ENCODE data around the gene TGFBR1.
A peak's percentile ranks its signal among the peaks of the same experiment; 100 is the strongest.

TGFBR1 gene

DNA sequence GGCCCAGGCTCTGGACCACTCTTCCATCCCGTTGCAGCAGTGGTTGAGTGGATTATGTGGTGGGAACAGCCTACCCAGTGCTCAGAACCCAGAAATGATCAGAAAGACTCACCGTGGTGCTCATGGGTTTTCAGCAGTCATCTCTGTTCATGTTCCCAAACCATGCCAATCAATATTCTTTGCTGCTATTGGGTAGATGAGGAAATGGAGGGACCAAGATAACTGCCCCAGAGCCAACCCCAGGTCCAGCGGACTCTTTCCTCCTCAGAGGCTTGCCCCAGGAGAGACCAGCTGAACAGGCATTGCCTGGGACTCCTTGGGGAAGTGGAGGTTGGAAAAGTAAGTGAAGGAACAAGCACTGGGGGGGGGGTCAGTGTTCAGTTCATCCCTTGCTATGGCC lies 78.7 kb downstream of the TGFBR1 start:
- TF ChIP-seq, protein P1, sequence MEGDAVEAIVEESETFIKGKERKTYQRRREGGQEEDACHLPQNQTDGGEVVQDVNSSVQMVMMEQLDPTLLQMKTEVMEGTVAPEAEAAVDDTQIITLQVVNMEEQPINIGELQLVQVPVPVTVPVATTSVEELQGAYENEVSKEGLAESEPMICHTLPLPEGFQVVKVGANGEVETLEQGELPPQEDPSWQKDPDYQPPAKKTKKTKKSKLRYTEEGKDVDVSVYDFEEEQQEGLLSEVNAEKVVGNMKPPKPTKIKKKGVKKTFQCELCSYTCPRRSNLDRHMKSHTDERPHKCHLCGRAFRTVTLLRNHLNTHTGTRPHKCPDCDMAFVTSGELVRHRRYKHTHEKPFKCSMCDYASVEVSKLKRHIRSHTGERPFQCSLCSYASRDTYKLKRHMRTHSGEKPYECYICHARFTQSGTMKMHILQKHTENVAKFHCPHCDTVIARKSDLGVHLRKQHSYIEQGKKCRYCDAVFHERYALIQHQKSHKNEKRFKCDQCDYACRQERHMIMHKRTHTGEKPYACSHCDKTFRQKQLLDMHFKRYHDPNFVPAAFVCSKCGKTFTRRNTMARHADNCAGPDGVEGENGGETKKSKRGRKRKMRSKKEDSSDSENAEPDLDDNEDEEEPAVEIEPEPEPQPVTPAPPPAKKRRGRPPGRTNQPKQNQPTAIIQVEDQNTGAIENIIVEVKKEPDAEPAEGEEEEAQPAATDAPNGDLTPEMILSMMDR (IDR thresholded peaks at IDR 0.05; ENCODE audit: extremely low read depth, missing control alignments), result no peak
- no peak for DNase-seq (ENCODE audit: low spot score)

DNA sequence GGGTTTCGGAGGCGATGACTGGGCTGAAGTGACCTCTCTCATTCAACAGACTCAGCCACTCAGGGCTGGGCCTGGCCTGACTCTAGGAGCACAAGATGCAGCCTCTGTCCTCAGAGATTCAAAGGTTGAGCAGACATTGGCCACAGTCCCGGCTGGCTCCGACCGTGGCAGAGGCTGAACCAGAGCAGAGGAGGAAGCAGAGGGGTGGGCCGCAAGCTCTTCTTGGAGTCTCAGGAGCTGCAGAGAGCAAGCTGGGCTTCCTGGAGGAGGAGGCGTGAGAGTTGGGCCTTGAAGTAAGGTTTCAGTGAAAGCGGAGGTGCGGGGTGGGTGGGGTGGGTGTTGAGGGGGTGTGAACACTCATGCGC lies 79.2 kb downstream of the TGFBR1 start:
- no peak for DNase-seq (ENCODE audit: low spot score)

GRCh38 chr9:99184475-99185347 lies 79.8 kb downstream of the TGFBR1 start:
- peak; percentile 68 for DNase-seq (ENCODE audit: low spot score)
- TF ChIP-seq, protein P1 (IDR thresholded peaks at IDR 0.05; ENCODE audit: extremely low read depth, missing control alignments), result peak; percentile 83

More for the DNA sequence above, 79.2 kb downstream of the TGFBR1 start:
- TF ChIP-seq, protein P1 (IDR thresholded peaks at IDR 0.05; ENCODE audit: extremely low read depth, missing control alignments), result no peak

- no peak for DNase-seq (ENCODE audit: low spot score)
- TF ChIP-seq, protein P1 (IDR thresholded peaks at IDR 0.05; ENCODE audit: extremely low read depth, missing control alignments), result no peak
Measured at GRCh38 chr9:99185348-99185632, 80.4 kb downstream of the TGFBR1 start.

GRCh38 chr9:99185934-99186333 lies 81.0 kb downstream of the TGFBR1 start:
- DNase-seq (ENCODE audit: low spot score), result no peak
- TF ChIP-seq, protein P1 (IDR thresholded peaks at IDR 0.05; ENCODE audit: extremely low read depth, missing control alignments), result no peak

- DNase-seq (ENCODE audit: low spot score), result no peak
- TF ChIP-seq, protein P1 (IDR thresholded peaks at IDR 0.05; ENCODE audit: extremely low read depth, missing control alignments), result no peak
Measured at GRCh38 chr9:99187311-99187710, 82.4 kb downstream of the TGFBR1 start.

DNA sequence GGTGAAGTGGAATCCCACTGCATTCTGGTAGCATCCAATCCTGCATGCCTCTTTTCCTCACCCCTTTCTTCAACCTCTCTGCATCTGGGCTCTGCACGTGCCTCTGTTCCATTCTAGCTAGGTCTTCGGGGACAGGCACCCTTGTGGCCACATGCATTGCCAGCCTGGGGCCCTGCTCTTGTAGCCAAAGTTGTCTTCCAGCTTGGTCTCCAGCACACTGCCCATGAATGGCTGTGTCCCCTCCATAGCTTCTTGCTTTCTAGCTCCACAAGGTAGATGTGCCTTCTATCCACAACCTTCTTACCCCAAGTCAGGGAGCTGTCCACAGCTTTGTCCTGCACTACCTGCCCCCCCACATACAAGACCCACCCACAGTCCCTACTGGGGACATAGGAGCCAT lies 84.3 kb downstream of the TGFBR1 start:
- TF ChIP-seq, protein P1 (IDR thresholded peaks at IDR 0.05; ENCODE audit: extremely low read depth, missing control alignments), result no peak
- no peak for DNase-seq (ENCODE audit: low spot score)

All from GM20000 (cell line).